Fibroblast of lung (primary cell): ENCODE data around the gene CHST11. TPM values are rescaled to one million over a fixed set of nuclear protein-coding genes. Genes with fewer than 3 reads are reported as not detected.

Experiments used
- DNase-seq, 2 donors: peaks; one replicate each; pipeline versions ENCODE4 v3.0.0 to v3.0.0-alpha.2; 2010; ENCODE audit warnings: low read depth in 2 of 2
- H2AFZ ChIP-seq: 2 replicates; pipeline ENCODE4 v1.5.1; 2012; ENCODE audit warnings: low read length, control low read depth, inconsistent platforms
- H3K27ac ChIP-seq: 2 replicates; pipeline ENCODE4 v1.5.1; 2011; ENCODE audit warnings: low read length, control low read depth; ENCODE audit not compliant: insufficient read depth
- H3K27me3 ChIP-seq: 2 replicates; pipeline ENCODE4 v1.5.1; 2011; ENCODE audit warnings: mild to moderate bottlenecking, low read length; ENCODE audit not compliant: control insufficient read depth, insufficient read depth
- H3K36me3 ChIP-seq: 2 replicates; pipeline ENCODE4 v1.5.1; 2011; ENCODE audit warnings: low read length; ENCODE audit not compliant: control insufficient read depth, insufficient read depth
- H3K4me1 ChIP-seq: 2 replicates; pipeline ENCODE4 v1.5.1; 2011; ENCODE audit warnings: low read length; ENCODE audit not compliant: control insufficient read depth, insufficient read depth; ENCODE audit errors: extremely low read depth
- H3K4me2 ChIP-seq: 2 replicates; pipeline ENCODE4 v1.5.1; 2011; ENCODE audit warnings: low read length, control low read depth; ENCODE audit not compliant: insufficient read depth; ENCODE audit errors: extremely low read depth
- H3K4me3 ChIP-seq, 4 experiments: fragments of 200-600 bp in 1 of 4; sonication (generic) in 1 of 4; replicated peaks in 1 of 4; 2 replicates each; pipeline ENCODE4 v1.5.1; 2011 to 2016; ENCODE audit warnings: low read length in 4 of 4, low read depth in 3 of 4, mild to moderate bottlenecking in 3 of 4, control low read depth in 2 of 4, inconsistent platforms in 1 of 4, mixed read lengths in 1 of 4; ENCODE audit not compliant: insufficient read depth in 1 of 4; ENCODE audit errors: control extremely low read depth in 1 of 4
- H3K79me2 ChIP-seq: 2 replicates; pipeline ENCODE4 v1.5.1; 2012; ENCODE audit warnings: mild to moderate bottlenecking, low read length, inconsistent platforms; ENCODE audit not compliant: control insufficient read depth, insufficient read depth
- H3K9ac ChIP-seq: 2 replicates; pipeline ENCODE4 v1.5.1; 2011; ENCODE audit warnings: mild to moderate bottlenecking, low read length, control low read depth; ENCODE audit not compliant: insufficient read depth
- H3K9me3 ChIP-seq: 2 replicates; pipeline ENCODE4 v1.5.1; 2012; ENCODE audit warnings: low read depth, low read length; ENCODE audit not compliant: control insufficient read depth, insufficient read depth
- H4K20me1 ChIP-seq: 2 replicates; pipeline ENCODE4 v1.5.1; 2011; ENCODE audit warnings: low read length; ENCODE audit not compliant: control insufficient read depth, insufficient read depth; ENCODE audit errors: extremely low read depth
- CTCF ChIP-seq, 2 donors: IDR thresholded peaks in 1 of 2; conservative IDR thresholded peaks in 1 of 2; 1 replicate in 1 of 2; 2 replicates in 1 of 2; pipeline ENCODE4 v1.5.1; 2011 to 2012; ENCODE audit warnings: low read length in 2 of 2, control low read depth in 1 of 2, inconsistent platforms in 1 of 2, low read depth in 1 of 2, mild to moderate bottlenecking in 1 of 2
- EZH2 ChIP-seq: IDR thresholded peaks from 2 replicates; pipeline ENCODE4 v1.5.1; 2012; ENCODE audit warnings: low read length, control low read depth, mild to moderate bottlenecking; ENCODE audit errors: missing control alignments
- polyA plus RNA-seq, 2 donors: library from polyadenylated mRNA; depleted of rRNA in 1 of 2; stranded (reverse) in 1 of 2; unstranded in 1 of 2; fragments of >200 nt; gene quantifications; 2 replicates each; pipeline ENCODE4 v1.2.1, GENCODE V29; 2011 to 2012; ENCODE audit warnings: missing spikeins in 1 of 2
- total RNA-seq: library from RNA; depleted of rRNA; stranded (reverse); fragments of >200 nt; gene quantifications from 2 replicates; pipeline ENCODE4 v1.2.1, GENCODE V29; 2014

Gene CHST11
- total and polyA plus RNA-seq, 2 donors (not counting 1 experiment from before 2014, with no cell fraction given): 3.5 to 9.1 TPM

- H3K4me2 ChIP-seq: no peak overlapping the region
- H3K79me2 ChIP-seq: no peaks in the 10 kb centered on the region
- no peak for TF ChIP-seq CTCF (conservative IDR thresholded peaks at IDR 0.05 in 1 of 2, IDR thresholded peaks at IDR 0.05 in 1 of 2; ENCODE audit: low read depth in 1 of 2, low read length in 2 of 2)
- no peak for TF ChIP-seq EZH2
- H4K20me1 ChIP-seq: no peaks in the 10 kb centered on the region
- H3K9me3 ChIP-seq: no peaks in the 10 kb centered on the region
- H2AFZ ChIP-seq: no peak overlapping the region
- no peaks in the 10 kb centered on the region for H3K27me3 ChIP-seq
- no peak overlapping the region for H3K27ac ChIP-seq
- H3K36me3 ChIP-seq: no peaks in the 10 kb centered on the region
- H3K4me1 ChIP-seq: peaks cover 12% of the 10 kb centered on the region
- H3K9ac ChIP-seq: no peak overlapping the region
- no peak for DNase-seq
- no peak overlapping the region for H3K4me3 ChIP-seq
Observed at GRCh38 chr12:104722601-104723534, 266.1 kb downstream of the CHST11 start.

GRCh38 chr12:104723895-104724294 lies 267.1 kb downstream of the CHST11 start:
- DNase-seq: no peak
- H4K20me1 ChIP-seq: no peaks in the 10 kb centered on the region
- H3K27me3 ChIP-seq: no peaks in the 10 kb centered on the region
- H3K4me3 ChIP-seq: no peak overlapping the region
- H3K4me2 ChIP-seq: no peak overlapping the region
- H3K27ac ChIP-seq: no peak overlapping the region
- no peaks in the 10 kb centered on the region for H3K79me2 ChIP-seq
- TF ChIP-seq EZH2 (no peak), CTCF (conservative IDR thresholded peaks at IDR 0.05 in 1 of 2, IDR thresholded peaks at IDR 0.05 in 1 of 2; ENCODE audit: low read depth in 1 of 2, low read length in 2 of 2) (no peak)
- no peaks in the 10 kb centered on the region for H3K9me3 ChIP-seq
- no peak overlapping the region for H3K9ac ChIP-seq
- H2AFZ ChIP-seq: no peak overlapping the region
- H3K4me1 ChIP-seq: peaks cover 8% of the 10 kb centered on the region
- H3K36me3 ChIP-seq: no peaks in the 10 kb centered on the region

- Histone ChIP-seq H3K4me1 (peaks cover 6% of the 10 kb centered on the region), H4K20me1 (no peaks in the 10 kb centered on the region), H3K36me3 (no peaks in the 10 kb centered on the region), H3K9me3 (no peaks in the 10 kb centered on the region), H2AFZ (no peak overlapping the region), H3K4me3 (no peak overlapping the region), H3K27me3 (no peaks in the 10 kb centered on the region), H3K79me2 (no peaks in the 10 kb centered on the region), H3K4me2 (no peak overlapping the region), H3K9ac (no peak overlapping the region), H3K27ac (no peak overlapping the region)
- DNase-seq: no peak
- TF ChIP-seq CTCF (conservative IDR thresholded peaks at IDR 0.05 in 1 of 2, IDR thresholded peaks at IDR 0.05 in 1 of 2; ENCODE audit: low read depth in 1 of 2, low read length in 2 of 2) (no peak), EZH2 (no peak)
Observed at GRCh38 chr12:104724992-104725585, 268.3 kb downstream of the CHST11 start.
